SK-N-SH treated with all-trans-retinoic acid at 6 μM for 48 hours (cell line): ENCODE data around the gene GRIK2.

Experiments
- ESRRG ChIP-seq: fragments of 250-450 bp; sonication (Bioruptor Pico); IDR thresholded peaks from 2 replicates; pipeline ENCODE4 v1.6.1; 2021; ENCODE audit warnings: mild to moderate bottlenecking
- GLIS3 ChIP-seq: fragments of 250-450 bp; sonication (Bioruptor Pico); IDR thresholded peaks from 2 replicates; pipeline ENCODE4 v1.5.0; 2020; ENCODE audit warnings: mild to moderate bottlenecking, moderate library complexity
- OSR1 ChIP-seq: fragments of 250-450 bp; sonication (Bioruptor Pico); IDR thresholded peaks from 2 replicates; pipeline ENCODE4 v1.8.0; 2022; ENCODE audit warnings: moderate library complexity, mild to moderate bottlenecking, inconsistent platforms
- TSHZ2 ChIP-seq: fragments of 250-450 bp; sonication (Bioruptor Pico); IDR thresholded peaks from 2 replicates; pipeline ENCODE4 v1.5.0; 2020; ENCODE audit warnings: mild to moderate bottlenecking, moderate library complexity

- no peak for TF ChIP-seq GLIS3 (CRISPR knock-in tag)
- no peak for TF ChIP-seq OSR1 (CRISPR knock-in tag)
- no peak for TF ChIP-seq TSHZ2 (CRISPR knock-in tag)
- TF ChIP-seq ESRRG (CRISPR knock-in tag), result no peak
These were observed 46.3 kb downstream of the GRIK2 start for GRCh38 chr6:101439790-101440189.
